Mucosa of descending colon (tissue), 3 donors: ENCODE measurements around the gene ROS1. TPM values are rescaled to one million over a fixed set of nuclear protein-coding genes. Genes with fewer than 3 reads are reported as not detected.
A peak's percentile ranks its signal among the peaks of the same experiment; 100 is the strongest.

ENCODE experiments used
- ATAC-seq: fragments of 200-7000 bp; cut with Tn5 transposase; one replicate; pipeline ENCODE4 v1.9.1; 2020; ENCODE audit warnings: mild to moderate bottlenecking, moderate library complexity
- DNase-seq, 3 donors: peaks; one replicate each; pipeline ENCODE4 v3.0.0-alpha.2; 2020
- H3K36me3 ChIP-seq: fragments of 200-600 bp; one replicate; pipeline ENCODE4 v1.8.0; 2021; ENCODE audit warnings: low read depth, mild to moderate bottlenecking
- H3K4me1 ChIP-seq: fragments of 200-600 bp; one replicate; pipeline ENCODE4 v1.8.0; 2021; ENCODE audit warnings: low read depth, mild to moderate bottlenecking
- H3K4me3 ChIP-seq: fragments of 200-600 bp; one replicate; pipeline ENCODE4 v1.8.0; 2021; ENCODE audit warnings: mild to moderate bottlenecking
- H3K9me3 ChIP-seq: fragments of 200-600 bp; one replicate; pipeline ENCODE4 v1.8.0; 2021; ENCODE audit warnings: mild to moderate bottlenecking
- CTCF ChIP-seq: fragments of 200-600 bp; IDR thresholded peaks from one replicate; pipeline ENCODE4 v1.8.0; 2022; ENCODE audit warnings: antibody characterized with exemption, mild to moderate bottlenecking
- intact Hi-C, 2 donors: fragments of 100-400 bp; cut with DNase I in 1 of 2; cut with micrococcal nuclease in 1 of 2; formaldehyde crosslinking; loops; one replicate each; pipeline versions ENCODE4 v1.11.0 to v1.11.1; 2022; cut with DNase I, micrococcal nuclease
- total RNA-seq, 3 donors: library from RNA; stranded (reverse); fragmentation: NEBNext Ultra II Directional in 2 of 3; extraction: Animal tissue kit (Norgen Biotek cat#: 25700) in 2 of 3; gene quantifications; one replicate each; pipeline versions ENCODE4 v1.2.1 to v1.2.4, GENCODE V29; 2021 to 2023
- donor health status: DM: no; HTN: no; CAD: no; lungs with moderate emphysema.
- donor health status: DM: no; HTN: no; CAD: no.
- donor health status: DM: no; HTN: yes; CAD: no.

The ROS1 gene
- total RNA-seq, 3 donors from 2014 or later = 0.38 to 1.1 (median 1.0) TPM

GRCh38 chr6:117432273-117432672, 6.5 kb upstream of the ROS1 start:
- TF ChIP-seq CTCF = no peak
- no peaks in the 10 kb centered on the region for H3K9me3 ChIP-seq
- H3K4me3 ChIP-seq = no peak overlapping the region
- intact Hi-C loops = no loop called here
- ATAC-seq (no peak), DNase-seq (no peak)
- H3K4me1 ChIP-seq = no peaks in the 10 kb centered on the region
- H3K36me3 ChIP-seq = no peaks in the 10 kb centered on the region

GRCh38 chr6:117423754-117424153, 2.0 kb downstream of the ROS1 start:
- Histone ChIP-seq H3K4me3 (no peak overlapping the region), H3K9me3 (no peaks in the 10 kb centered on the region), H3K4me1 (no peaks in the 10 kb centered on the region), H3K36me3 (no peaks in the 10 kb centered on the region)
- ATAC-seq (no peak), DNase-seq (no peak)
- no peak for TF ChIP-seq CTCF
- intact Hi-C loops = no loop called here

- TF ChIP-seq CTCF = no peak
- peak; percentile 52 for ATAC-seq
Observed at GRCh38 chr6:117418320-117418719, 7.4 kb downstream of the ROS1 start.

GRCh38 chr6:117417851-117418250, 7.9 kb downstream of the ROS1 start:
- intact Hi-C loops = no loop called here
- no peak for TF ChIP-seq CTCF
- no peak for ATAC-seq

More at GRCh38 chr6:117418320-117418719, 7.4 kb downstream of the ROS1 start:
- no peak for DNase-seq
- Histone ChIP-seq H3K4me3 (no peak overlapping the region), H3K9me3 (no peaks in the 10 kb centered on the region), H3K4me1 (peaks cover 4% of the 10 kb centered on the region), H3K36me3 (no peaks in the 10 kb centered on the region)
- intact Hi-C loops = no loop called here

GRCh38 chr6:117414770-117415169, 11.0 kb downstream of the ROS1 start:
- peak; percentile 47 for ATAC-seq
- intact Hi-C loops = no loop called here
- H3K4me1 ChIP-seq = peaks cover 4% of the 10 kb centered on the region
- no peaks in the 10 kb centered on the region for H3K9me3 ChIP-seq
- no peak for DNase-seq
- no peak for TF ChIP-seq CTCF
- no peak overlapping the region for H3K4me3 ChIP-seq
- H3K36me3 ChIP-seq = no peaks in the 10 kb centered on the region

More at GRCh38 chr6:117417851-117418250, 7.9 kb downstream of the ROS1 start:
- Histone ChIP-seq H3K4me3 (no peak overlapping the region), H3K4me1 (peaks cover 4% of the 10 kb centered on the region), H3K36me3 (no peaks in the 10 kb centered on the region), H3K9me3 (no peaks in the 10 kb centered on the region)
- DNase-seq = no peak

- DNase-seq (no peak), ATAC-seq (no peak)
- no peaks in the 10 kb centered on the region for H3K9me3 ChIP-seq
- H3K4me1 ChIP-seq = no peaks in the 10 kb centered on the region
- intact Hi-C loops = no loop called here
- H3K4me3 ChIP-seq = no peak overlapping the region
- H3K36me3 ChIP-seq = no peaks in the 10 kb centered on the region
- TF ChIP-seq CTCF = no peak
Observed at GRCh38 chr6:117411474-117411873, 14.3 kb downstream of the ROS1 start.
